ENCODE data around the gene ZNF281. TPM values are rescaled to one million over a fixed set of nuclear protein-coding genes. Genes with fewer than 3 reads are reported as not detected.

ZNF281 gene
- total RNA-seq, 4 donors from 2014 or later, result 3.4 to 5.5 (median 5.3) TPM

GRCh38 chr1:200452850-200453552 lies 43.2 kb upstream of the ZNF281 start:
- TF ChIP-seq POLR2A (IDR thresholded peaks at IDR 0.05), result no peak
- no peak for TF ChIP-seq CTCF (IDR thresholded peaks at IDR 0.05)
- WGBS, 2 donors, result 73 to 81% methylated on average over 8 of the region's 8 CpGs
- intact Hi-C loops (cut with DNase I; ENCODE audit: low total_unique reads), result no loop called here
- no peak for DNase-seq (ENCODE audit: low spot score in 2 of 2)
- H3K4me3 ChIP-seq (ENCODE audit: low read depth, poor library complexity, severe bottlenecking), result no peak overlapping the region

GRCh38 chr1:200448034-200448762 lies 38.4 kb upstream of the ZNF281 start:
- no peak overlapping the region for H3K4me3 ChIP-seq (ENCODE audit: low read depth, poor library complexity, severe bottlenecking)
- intact Hi-C loops (cut with DNase I; ENCODE audit: low total_unique reads), result no loop called here
- no peak for TF ChIP-seq POLR2A (IDR thresholded peaks at IDR 0.05)
- TF ChIP-seq CTCF (IDR thresholded peaks at IDR 0.05), result no peak
- DNase-seq (ENCODE audit: low spot score in 2 of 2), result no peak
- 65 to 68% methylated on average over 6 of the region's 6 CpGs for WGBS, 2 donors

DNA sequence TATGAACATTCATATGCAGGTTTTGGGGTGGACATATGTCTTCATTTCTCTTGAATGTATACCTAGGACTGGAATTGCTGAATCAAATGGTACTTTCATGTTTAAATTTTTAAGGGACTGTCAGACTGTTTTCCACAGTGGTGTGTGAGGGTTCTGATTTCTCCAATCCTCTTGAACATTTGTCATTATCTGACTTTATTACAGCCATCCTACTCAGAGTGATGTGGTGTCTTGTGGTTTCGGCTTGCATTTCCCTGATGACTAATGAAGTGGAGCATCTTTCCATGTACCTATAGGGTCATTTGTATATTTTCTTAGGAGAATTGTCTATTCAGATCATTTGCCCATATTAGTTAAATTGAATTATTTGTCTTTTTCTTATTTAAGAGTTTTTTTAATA lies 35.4 kb upstream of the ZNF281 start:
- DNase-seq (ENCODE audit: low spot score in 2 of 2), result no peak
- no peak for TF ChIP-seq POLR2A (IDR thresholded peaks at IDR 0.05)
- TF ChIP-seq CTCF (IDR thresholded peaks at IDR 0.05), result no peak
- H3K4me3 ChIP-seq (ENCODE audit: low read depth, poor library complexity, severe bottlenecking), result no peak overlapping the region
- 93 to 95% methylated on average over 1 of the region's 1 CpG for WGBS, 2 donors
- intact Hi-C loops (cut with DNase I; ENCODE audit: low total_unique reads), result no loop called here

- intact Hi-C loops (cut with DNase I; ENCODE audit: low total_unique reads), result no loop called here
- WGBS, 2 donors, result 79 to 92% methylated on average over 4 of the region's 4 CpGs
- TF ChIP-seq POLR2A (IDR thresholded peaks at IDR 0.05) (no peak), CTCF (IDR thresholded peaks at IDR 0.05) (no peak)
- no peak for DNase-seq (ENCODE audit: low spot score in 2 of 2)
- H3K4me3 ChIP-seq (ENCODE audit: low read depth, poor library complexity, severe bottlenecking), result no peak overlapping the region
These were observed 34.6 kb upstream of the ZNF281 start for GRCh38 chr1:200444478-200444877.

DNA sequence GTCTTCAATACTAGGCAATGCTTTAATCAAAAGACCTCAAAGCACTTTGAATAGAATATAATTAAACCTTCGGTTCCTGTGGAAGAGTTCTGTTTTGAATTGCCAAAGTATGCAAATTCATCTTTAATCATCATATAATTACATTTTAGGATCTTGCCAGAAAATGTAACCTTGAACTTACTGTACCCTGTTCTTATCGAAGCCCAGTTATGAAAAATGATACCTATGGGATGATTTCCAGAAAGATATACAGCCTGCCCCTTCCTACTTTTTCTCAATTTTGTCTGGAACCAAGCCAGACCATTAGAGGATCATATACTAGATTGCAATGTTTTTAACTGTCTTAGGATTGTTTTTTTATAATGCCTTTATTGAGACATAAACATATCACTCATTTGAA lies 34.0 kb upstream of the ZNF281 start:
- WGBS, 2 donors, result 32 to 37% methylated on average over 2 of the region's 2 CpGs
- intact Hi-C loops (cut with DNase I; ENCODE audit: low total_unique reads), result no loop called here
- no peak overlapping the region for H3K4me3 ChIP-seq (ENCODE audit: low read depth, poor library complexity, severe bottlenecking)
- DNase-seq (ENCODE audit: low spot score in 2 of 2), result no peak
- no peak for TF ChIP-seq CTCF (IDR thresholded peaks at IDR 0.05)
- no peak for TF ChIP-seq POLR2A (IDR thresholded peaks at IDR 0.05)
